ENCODE data around the gene RNPS1. TPM values are rescaled to one million over a fixed set of nuclear protein-coding genes. Genes with fewer than 3 reads are reported as not detected.

Gene RNPS1
- total and polyA plus RNA-seq, 2 experiments from 2014 or later = 315 to 384 TPM

DNA sequence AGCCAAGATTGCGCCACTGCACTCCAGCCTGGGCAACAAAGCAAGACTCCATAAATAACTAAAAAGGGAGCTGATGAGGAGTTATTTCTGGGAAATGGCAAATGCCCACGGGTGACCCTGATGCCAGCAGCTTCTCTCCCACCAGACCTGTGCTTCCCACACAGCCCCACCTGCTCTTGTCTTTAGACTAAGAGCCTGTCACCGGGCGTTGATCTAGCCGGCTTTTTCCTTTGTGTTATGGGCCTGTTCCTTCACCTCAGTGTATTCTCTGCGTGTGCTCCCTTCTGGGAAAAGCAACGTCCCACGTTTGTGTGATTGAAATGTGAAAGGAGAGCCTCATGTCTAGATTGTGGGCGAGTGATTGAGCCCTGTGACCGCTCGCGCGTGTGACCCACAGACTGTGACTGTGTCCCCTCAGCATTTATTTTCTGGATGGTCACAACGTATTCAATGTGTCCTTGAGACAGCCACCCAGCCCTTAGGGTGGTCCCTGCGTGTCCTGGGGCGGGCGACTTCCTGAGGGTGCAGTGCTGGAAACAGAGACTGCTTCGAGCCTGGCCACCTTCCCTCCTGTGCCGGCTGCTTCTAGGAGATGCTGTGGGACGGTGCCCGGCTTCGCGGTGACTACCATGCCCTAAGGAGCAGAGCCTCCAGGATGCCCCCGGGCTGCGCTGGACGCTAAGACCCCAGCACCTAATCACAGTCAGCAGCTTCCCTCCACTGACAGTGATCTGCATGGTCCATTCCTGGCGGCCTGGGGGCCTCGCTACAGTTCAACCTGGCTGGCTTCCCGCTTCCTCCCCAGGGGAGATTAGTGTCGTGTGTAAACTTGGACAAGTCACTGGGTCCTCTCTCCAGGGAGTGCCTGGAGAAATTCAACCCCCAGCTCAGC is 7.8 kb upstream of the RNPS1 start:
- ATAC-seq = no peak
- no peaks in the 10 kb centered on the region for H3K79me2 ChIP-seq (replicated peaks; ENCODE audit: insufficient read depth)
- H3K9me2 ChIP-seq (ENCODE audit: insufficient read depth) = no peaks in the 10 kb centered on the region
- H3F3A ChIP-seq (replicated peaks; ENCODE audit: low read depth) = no peaks in the 10 kb centered on the region
- no peak overlapping the region for H3K4me3 ChIP-seq
- H3K27me3 ChIP-seq (ENCODE audit: insufficient read depth) = no peaks in the 10 kb centered on the region
- Mint-ChIP-seq H3K4me1 (peaks cover 8% of the 10 kb centered on the region; the same call in 2 of the 3 replicates), H3K36me3 (ENCODE audit: low read depth) (no peaks in the 10 kb centered on the region; the same call in 2 of the 3 replicates), H3K27me3 (ENCODE audit: insufficient read depth, low read depth, poor library complexity) (peaks cover 7% of the 10 kb centered on the region), H3K9me3 (no peaks in the 10 kb centered on the region), H3K4me3 (no peak overlapping the region; the same call in 2 of the 3 replicates), H3K27ac (no peak overlapping the region)
- no peak overlapping the region for H2AFZ ChIP-seq
- H3K36me3 ChIP-seq (ENCODE audit: insufficient read depth) = no peaks in the 10 kb centered on the region
- H3K4me1 ChIP-seq (ENCODE audit: insufficient read depth) = no peaks in the 10 kb centered on the region
- H3K27ac ChIP-seq (ENCODE audit: low read depth) = no peak overlapping the region
- H3K4me2 ChIP-seq = no peak overlapping the region
- H4K20me1 ChIP-seq (replicated peaks; ENCODE audit: insufficient read depth) = no peaks in the 10 kb centered on the region
- DNase-seq (ENCODE audit: low spot score) = no peak
- TF ChIP-seq, protein P1, sequence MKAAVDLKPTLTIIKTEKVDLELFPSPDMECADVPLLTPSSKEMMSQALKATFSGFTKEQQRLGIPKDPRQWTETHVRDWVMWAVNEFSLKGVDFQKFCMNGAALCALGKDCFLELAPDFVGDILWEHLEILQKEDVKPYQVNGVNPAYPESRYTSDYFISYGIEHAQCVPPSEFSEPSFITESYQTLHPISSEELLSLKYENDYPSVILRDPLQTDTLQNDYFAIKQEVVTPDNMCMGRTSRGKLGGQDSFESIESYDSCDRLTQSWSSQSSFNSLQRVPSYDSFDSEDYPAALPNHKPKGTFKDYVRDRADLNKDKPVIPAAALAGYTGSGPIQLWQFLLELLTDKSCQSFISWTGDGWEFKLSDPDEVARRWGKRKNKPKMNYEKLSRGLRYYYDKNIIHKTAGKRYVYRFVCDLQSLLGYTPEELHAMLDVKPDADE (IDR thresholded peaks at IDR 0.05) = no peak
- TF ChIP-seq CREB1 (CRISPR knock-in tag; IDR thresholded peaks at IDR 0.05; ENCODE audit: low read depth) = no peak
- TF ChIP-seq ZNF331 (CRISPR knock-in tag; IDR thresholded peaks at IDR 0.05; ENCODE audit: low read depth) = no peak
- TF ChIP-seq, protein P2, sequence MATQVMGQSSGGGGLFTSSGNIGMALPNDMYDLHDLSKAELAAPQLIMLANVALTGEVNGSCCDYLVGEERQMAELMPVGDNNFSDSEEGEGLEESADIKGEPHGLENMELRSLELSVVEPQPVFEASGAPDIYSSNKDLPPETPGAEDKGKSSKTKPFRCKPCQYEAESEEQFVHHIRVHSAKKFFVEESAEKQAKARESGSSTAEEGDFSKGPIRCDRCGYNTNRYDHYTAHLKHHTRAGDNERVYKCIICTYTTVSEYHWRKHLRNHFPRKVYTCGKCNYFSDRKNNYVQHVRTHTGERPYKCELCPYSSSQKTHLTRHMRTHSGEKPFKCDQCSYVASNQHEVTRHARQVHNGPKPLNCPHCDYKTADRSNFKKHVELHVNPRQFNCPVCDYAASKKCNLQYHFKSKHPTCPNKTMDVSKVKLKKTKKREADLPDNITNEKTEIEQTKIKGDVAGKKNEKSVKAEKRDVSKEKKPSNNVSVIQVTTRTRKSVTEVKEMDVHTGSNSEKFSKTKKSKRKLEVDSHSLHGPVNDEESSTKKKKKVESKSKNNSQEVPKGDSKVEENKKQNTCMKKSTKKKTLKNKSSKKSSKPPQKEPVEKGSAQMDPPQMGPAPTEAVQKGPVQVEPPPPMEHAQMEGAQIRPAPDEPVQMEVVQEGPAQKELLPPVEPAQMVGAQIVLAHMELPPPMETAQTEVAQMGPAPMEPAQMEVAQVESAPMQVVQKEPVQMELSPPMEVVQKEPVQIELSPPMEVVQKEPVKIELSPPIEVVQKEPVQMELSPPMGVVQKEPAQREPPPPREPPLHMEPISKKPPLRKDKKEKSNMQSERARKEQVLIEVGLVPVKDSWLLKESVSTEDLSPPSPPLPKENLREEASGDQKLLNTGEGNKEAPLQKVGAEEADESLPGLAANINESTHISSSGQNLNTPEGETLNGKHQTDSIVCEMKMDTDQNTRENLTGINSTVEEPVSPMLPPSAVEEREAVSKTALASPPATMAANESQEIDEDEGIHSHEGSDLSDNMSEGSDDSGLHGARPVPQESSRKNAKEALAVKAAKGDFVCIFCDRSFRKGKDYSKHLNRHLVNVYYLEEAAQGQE (IDR thresholded peaks at IDR 0.05; ENCODE audit: unreplicated experiment) = no peak
- TF ChIP-seq, protein P3, sequence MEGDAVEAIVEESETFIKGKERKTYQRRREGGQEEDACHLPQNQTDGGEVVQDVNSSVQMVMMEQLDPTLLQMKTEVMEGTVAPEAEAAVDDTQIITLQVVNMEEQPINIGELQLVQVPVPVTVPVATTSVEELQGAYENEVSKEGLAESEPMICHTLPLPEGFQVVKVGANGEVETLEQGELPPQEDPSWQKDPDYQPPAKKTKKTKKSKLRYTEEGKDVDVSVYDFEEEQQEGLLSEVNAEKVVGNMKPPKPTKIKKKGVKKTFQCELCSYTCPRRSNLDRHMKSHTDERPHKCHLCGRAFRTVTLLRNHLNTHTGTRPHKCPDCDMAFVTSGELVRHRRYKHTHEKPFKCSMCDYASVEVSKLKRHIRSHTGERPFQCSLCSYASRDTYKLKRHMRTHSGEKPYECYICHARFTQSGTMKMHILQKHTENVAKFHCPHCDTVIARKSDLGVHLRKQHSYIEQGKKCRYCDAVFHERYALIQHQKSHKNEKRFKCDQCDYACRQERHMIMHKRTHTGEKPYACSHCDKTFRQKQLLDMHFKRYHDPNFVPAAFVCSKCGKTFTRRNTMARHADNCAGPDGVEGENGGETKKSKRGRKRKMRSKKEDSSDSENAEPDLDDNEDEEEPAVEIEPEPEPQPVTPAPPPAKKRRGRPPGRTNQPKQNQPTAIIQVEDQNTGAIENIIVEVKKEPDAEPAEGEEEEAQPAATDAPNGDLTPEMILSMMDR (conservative IDR thresholded peaks at IDR 0.05; ENCODE audit: low read depth in 2 of 2) = no peak
- TF ChIP-seq STAT1 (IDR thresholded peaks at IDR 0.05; ENCODE audit: unreplicated experiment) = no peak
- TF ChIP-seq POLR2AphosphoS5 (IDR thresholded peaks at IDR 0.05; ENCODE audit: low read depth) = no peak
- TF ChIP-seq EZH2 (IDR thresholded peaks at IDR 0.05; ENCODE audit: low read depth, unreplicated experiment) = no peak
- TF ChIP-seq EZH2phosphoT487 (IDR thresholded peaks at IDR 0.05; ENCODE audit: unreplicated experiment) = no peak
- no peak for TF ChIP-seq NANOG (IDR thresholded peaks at IDR 0.05; ENCODE audit: borderline replicate concordance)
- no peak for TF ChIP-seq JUNB (IDR thresholded peaks at IDR 0.05; ENCODE audit: unreplicated experiment)
- no peak for TF ChIP-seq ZNF114 (CRISPR knock-in tag; IDR thresholded peaks at IDR 0.05)

Data from GM23338 (cell line).